Ecto neural progenitor cell (in vitro differentiated cells): Measurements from ENCODE around the gene FBXL17.

Source experiments
- DNase-seq: peaks from one replicate; pipeline ENCODE4 v3.0.0-alpha.2; 2018; ENCODE audit warnings: low spot score

The FBXL17 gene

GRCh38 chr5:107814183-107814827 is 567.6 kb downstream of the FBXL17 start:
- no peak for DNase-seq

GRCh38 chr5:107813559-107813958 is 568.3 kb downstream of the FBXL17 start:
- DNase-seq = no peak

- no peak for DNase-seq
These were observed 569.2 kb downstream of the FBXL17 start for GRCh38 chr5:107812570-107813141.

GRCh38 chr5:107809201-107810034 is 572.5 kb downstream of the FBXL17 start:
- DNase-seq = no peak
